Measurements from ENCODE around the gene MDM4. TPM values are rescaled to one million over a fixed set of nuclear protein-coding genes. Genes with fewer than 3 reads are reported as not detected.

MDM4 gene
- total RNA-seq, 4 donors from 2014 or later, result 21.6 to 51.1 (median 28.5) TPM

GRCh38 chr1:204584699-204585372 is 68.6 kb downstream of the MDM4 start:
- H3K36me3 ChIP-seq, result no peaks in the 10 kb centered on the region
- intact Hi-C loops (cut with DNase I), result no loop called here
- H3K27ac ChIP-seq (replicated peaks in 1 of 4), result no peak overlapping the region
- H3K9me3 ChIP-seq, result no peaks in the 10 kb centered on the region
- H3K4me1 ChIP-seq, result peaks cover 0 to 8% (median 4%) of the 10 kb centered on the region in 4 donors
- no peak overlapping the region for H3K4me3 ChIP-seq
- no peak for DNase-seq (ENCODE audit: extremely low spot score)
- 89% methylated on average over 11 of the region's 11 CpGs for WGBS
- H3K27me3 ChIP-seq, result no peaks in the 10 kb centered on the region
- TF ChIP-seq CTCF (IDR thresholded peaks at IDR 0.05) (no peak), POLR2A (IDR thresholded peaks at IDR 0.05; ENCODE audit: low read depth) (no peak), POLR2AphosphoS5 (IDR thresholded peaks at IDR 0.05) (no peak), EP300 (IDR thresholded peaks at IDR 0.05) (no peak)

GRCh38 chr1:204587621-204588020 is 71.4 kb downstream of the MDM4 start:
- no peak overlapping the region for H3K27ac ChIP-seq (replicated peaks in 1 of 4)
- peaks cover 0 to 20% (median 13%) of the 10 kb centered on the region in 4 donors for H3K4me1 ChIP-seq
- H3K9me3 ChIP-seq, result no peaks in the 10 kb centered on the region
- H3K27me3 ChIP-seq, result no peaks in the 10 kb centered on the region
- TF ChIP-seq CTCF (IDR thresholded peaks at IDR 0.05), result no peak
- no peak for TF ChIP-seq POLR2AphosphoS5 (IDR thresholded peaks at IDR 0.05)
- TF ChIP-seq EP300 (IDR thresholded peaks at IDR 0.05), result no peak
- TF ChIP-seq POLR2A (IDR thresholded peaks at IDR 0.05; ENCODE audit: low read depth), result no peak
- intact Hi-C loops (cut with DNase I), result no loop called here
- no peak for DNase-seq (ENCODE audit: extremely low spot score)
- H3K36me3 ChIP-seq, result no peaks in the 10 kb centered on the region
- WGBS, result 91% methylated on average over 6 of the region's 6 CpGs
- H3K4me3 ChIP-seq, result no peak overlapping the region

- H3K27me3 ChIP-seq, result no peaks in the 10 kb centered on the region
- WGBS, result 87% methylated on average over 5 of the region's 5 CpGs
- intact Hi-C loops (cut with DNase I), result no loop called here
Measured at GRCh38 chr1:204588826-204589225, 72.6 kb downstream of the MDM4 start.

GRCh38 chr1:204589409-204590038 is 73.3 kb downstream of the MDM4 start:
- Histone ChIP-seq H3K27me3 (no peaks in the 10 kb centered on the region), H3K4me3 (no peak overlapping the region), H3K36me3 (no peaks in the 10 kb centered on the region), H3K4me1 (peaks cover 0 to 16% (median 13%) of the 10 kb centered on the region in 4 donors), H3K9me3 (no peaks in the 10 kb centered on the region), H3K27ac (replicated peaks in 1 of 4) (no peak overlapping the region)
- no peak for DNase-seq (ENCODE audit: extremely low spot score)
- intact Hi-C loops (cut with DNase I), result no loop called here
- TF ChIP-seq CTCF (IDR thresholded peaks at IDR 0.05) (no peak), POLR2A (IDR thresholded peaks at IDR 0.05; ENCODE audit: low read depth) (no peak), POLR2AphosphoS5 (IDR thresholded peaks at IDR 0.05) (no peak), EP300 (IDR thresholded peaks at IDR 0.05) (no peak)
- 85% methylated on average over 5 of the region's 8 CpGs for WGBS

More at GRCh38 chr1:204588826-204589225, 72.6 kb downstream of the MDM4 start:
- Histone ChIP-seq H3K9me3 (no peaks in the 10 kb centered on the region), H3K4me1 (peaks cover 0 to 23% (median 15%) of the 10 kb centered on the region in 4 donors), H3K27ac (replicated peaks in 1 of 4) (no peak overlapping the region), H3K4me3 (no peak overlapping the region), H3K36me3 (no peaks in the 10 kb centered on the region)
- DNase-seq (ENCODE audit: extremely low spot score), result no peak
- TF ChIP-seq CTCF (IDR thresholded peaks at IDR 0.05), result no peak
- TF ChIP-seq EP300 (IDR thresholded peaks at IDR 0.05), result no peak
- no peak for TF ChIP-seq POLR2A (IDR thresholded peaks at IDR 0.05; ENCODE audit: low read depth)
- TF ChIP-seq POLR2AphosphoS5 (IDR thresholded peaks at IDR 0.05), result no peak
